Fibroblast of mammary gland (primary cell): ENCODE data around the gene RAPGEF3.

Experiments
- DNase-seq: peaks from one replicate; pipeline ENCODE4 v3.0.0-alpha.2; 2010; ENCODE audit warnings: low read depth
- H3K4me3 ChIP-seq: 2 replicates; pipeline ENCODE4 v1.5.1; 2011; ENCODE audit warnings: low read depth, mild to moderate bottlenecking, low read length, moderate library complexity; ENCODE audit not compliant: control insufficient read depth
- TF ChIP-seq, protein P1 (sequence below): conservative IDR thresholded peaks from 2 replicates; pipeline ENCODE4 v1.5.1; 2011; ENCODE audit warnings: low read depth, low read length, inconsistent platforms; ENCODE audit not compliant: control insufficient read depth, insufficient read depth

RAPGEF3 gene

DNA sequence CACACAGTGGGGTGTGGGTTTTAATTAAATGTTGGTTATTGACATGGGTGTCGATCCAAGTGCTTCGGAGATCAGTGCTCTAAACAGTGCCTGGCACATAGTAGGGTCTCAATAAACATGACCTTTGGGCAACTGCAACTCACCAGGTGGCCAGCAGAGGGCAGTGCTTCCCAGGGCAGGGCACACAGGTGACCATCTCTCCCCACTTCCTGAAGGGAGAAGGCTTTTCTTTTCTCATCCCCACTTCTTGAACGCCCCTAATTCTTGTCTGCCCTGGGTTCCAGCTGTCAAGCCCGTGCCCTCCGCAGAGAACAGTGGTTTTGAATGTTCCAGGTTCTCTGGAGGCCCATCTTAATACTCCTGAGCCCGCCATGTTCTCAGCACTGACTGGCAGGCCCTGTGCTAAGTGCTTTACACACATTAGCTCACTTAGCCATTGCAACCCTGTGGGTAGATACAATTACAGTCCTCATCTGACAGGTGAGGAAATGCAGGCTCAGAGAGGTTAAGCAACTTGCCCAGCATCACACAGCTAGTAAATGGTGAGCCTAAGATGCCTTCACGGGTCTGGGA is 16.3 kb downstream of the RAPGEF3 start:
- no peak overlapping the region for H3K4me3 ChIP-seq
- peak; percentile 42 for DNase-seq

DNA sequence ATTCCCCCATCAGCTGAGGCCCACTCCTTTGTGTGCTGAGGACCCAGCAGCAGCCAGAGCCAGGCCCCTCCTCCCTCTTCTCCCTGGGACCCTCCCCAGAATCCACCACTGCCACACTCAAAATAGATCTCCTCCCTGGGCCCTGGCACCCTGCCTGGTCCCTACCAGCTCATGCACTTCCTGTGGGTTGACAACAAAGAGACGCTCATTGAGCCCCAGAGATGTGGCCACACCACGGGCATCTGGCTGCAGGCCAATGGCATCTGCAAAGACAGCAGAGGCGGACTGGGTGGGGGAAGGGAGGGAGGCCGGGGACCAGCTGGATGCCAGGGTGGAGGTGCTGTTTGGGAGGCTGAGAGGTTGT is 17.4 kb downstream of the RAPGEF3 start:
- H3K4me3 ChIP-seq, result no peak overlapping the region
- DNase-seq, result no peak
- TF ChIP-seq, protein P1, sequence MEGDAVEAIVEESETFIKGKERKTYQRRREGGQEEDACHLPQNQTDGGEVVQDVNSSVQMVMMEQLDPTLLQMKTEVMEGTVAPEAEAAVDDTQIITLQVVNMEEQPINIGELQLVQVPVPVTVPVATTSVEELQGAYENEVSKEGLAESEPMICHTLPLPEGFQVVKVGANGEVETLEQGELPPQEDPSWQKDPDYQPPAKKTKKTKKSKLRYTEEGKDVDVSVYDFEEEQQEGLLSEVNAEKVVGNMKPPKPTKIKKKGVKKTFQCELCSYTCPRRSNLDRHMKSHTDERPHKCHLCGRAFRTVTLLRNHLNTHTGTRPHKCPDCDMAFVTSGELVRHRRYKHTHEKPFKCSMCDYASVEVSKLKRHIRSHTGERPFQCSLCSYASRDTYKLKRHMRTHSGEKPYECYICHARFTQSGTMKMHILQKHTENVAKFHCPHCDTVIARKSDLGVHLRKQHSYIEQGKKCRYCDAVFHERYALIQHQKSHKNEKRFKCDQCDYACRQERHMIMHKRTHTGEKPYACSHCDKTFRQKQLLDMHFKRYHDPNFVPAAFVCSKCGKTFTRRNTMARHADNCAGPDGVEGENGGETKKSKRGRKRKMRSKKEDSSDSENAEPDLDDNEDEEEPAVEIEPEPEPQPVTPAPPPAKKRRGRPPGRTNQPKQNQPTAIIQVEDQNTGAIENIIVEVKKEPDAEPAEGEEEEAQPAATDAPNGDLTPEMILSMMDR, result no peak

More for the DNA sequence above, 16.3 kb downstream of the RAPGEF3 start:
- TF ChIP-seq, protein P1, result peak; percentile 99

DNA sequence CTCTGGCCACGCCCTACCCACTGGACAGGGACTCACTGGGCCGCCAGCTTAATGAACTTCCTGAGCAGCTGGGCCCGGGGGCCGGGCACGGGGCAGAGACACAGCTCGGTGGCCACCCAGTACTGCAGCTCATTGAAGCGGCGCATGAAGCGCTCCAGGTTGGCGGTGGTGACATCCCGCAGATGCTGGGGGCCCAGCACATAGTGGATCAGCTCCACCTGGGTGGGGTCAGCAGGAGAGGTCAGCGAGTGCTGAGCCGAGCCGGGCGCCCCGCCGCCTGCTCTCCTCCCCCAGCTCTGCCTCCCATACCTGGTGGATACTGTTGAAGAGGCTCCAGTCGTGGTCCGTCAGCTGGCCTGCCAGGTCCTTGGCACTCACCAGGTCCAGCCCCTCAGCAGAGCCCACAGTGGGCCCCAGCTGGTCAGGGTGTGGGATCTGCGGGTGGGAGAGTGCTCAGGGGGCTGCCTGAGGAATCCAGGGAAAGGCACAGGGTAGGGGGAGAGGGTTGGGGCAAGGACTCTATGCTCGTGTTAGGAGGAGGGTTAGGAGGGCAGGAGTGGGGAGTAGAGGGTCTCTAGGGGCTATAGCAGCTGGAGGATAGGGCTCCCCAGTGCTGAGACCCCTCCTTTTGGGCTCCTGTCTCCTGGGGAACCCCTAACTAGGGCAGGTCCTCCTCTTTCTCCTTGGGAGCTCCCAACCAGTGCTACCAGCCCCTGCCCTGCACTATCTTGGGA is 17.9 kb downstream of the RAPGEF3 start:
- no peak for DNase-seq
- TF ChIP-seq, protein P1, result no peak
- no peak overlapping the region for H3K4me3 ChIP-seq

DNA sequence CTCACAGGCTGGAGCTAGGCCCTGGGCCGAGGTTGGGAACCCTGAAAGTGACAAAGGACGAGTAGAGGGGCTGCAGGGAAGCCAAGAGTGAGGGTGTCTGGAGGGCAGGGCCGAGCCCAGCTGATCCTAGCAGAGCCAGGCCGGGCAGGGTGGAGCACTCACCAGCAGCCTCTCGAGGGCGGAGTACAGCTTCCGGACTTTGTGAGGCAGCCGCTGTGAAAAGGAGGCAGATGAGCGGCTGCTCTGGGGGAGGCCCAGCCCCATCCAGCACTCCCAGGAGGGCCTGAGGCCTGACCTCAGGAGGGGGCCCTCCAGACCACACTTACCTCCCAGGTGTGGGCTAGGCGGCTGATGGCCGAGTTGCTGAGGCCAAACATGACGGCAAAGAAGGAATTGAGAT is 18.7 kb downstream of the RAPGEF3 start:
- DNase-seq, result no peak
- H3K4me3 ChIP-seq, result no peak overlapping the region

DNA sequence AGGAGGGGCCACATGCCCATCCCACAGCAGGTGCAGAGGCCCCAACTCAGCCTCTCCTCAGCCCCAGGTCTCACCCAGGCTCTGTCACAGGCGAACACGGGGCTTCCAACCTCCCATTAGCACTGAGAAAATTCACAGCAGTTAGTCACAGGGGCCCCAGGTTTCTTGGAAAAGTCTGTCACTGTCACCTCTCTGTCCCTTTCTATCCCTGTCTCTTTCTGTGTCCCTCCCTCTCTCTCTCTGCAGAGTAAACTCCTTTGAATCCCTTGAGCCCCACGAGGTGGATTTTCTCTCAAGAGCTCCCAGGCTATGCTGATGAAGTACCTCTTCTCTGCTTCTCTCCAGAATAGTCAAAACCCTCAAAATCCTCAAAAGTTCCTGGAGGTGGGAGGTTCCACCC is 19.4 kb downstream of the RAPGEF3 start:
- TF ChIP-seq, protein P1, result no peak
- no peak overlapping the region for H3K4me3 ChIP-seq
- DNase-seq, result no peak

More for the DNA sequence above, 18.7 kb downstream of the RAPGEF3 start:
- TF ChIP-seq, protein P1, result no peak

DNA sequence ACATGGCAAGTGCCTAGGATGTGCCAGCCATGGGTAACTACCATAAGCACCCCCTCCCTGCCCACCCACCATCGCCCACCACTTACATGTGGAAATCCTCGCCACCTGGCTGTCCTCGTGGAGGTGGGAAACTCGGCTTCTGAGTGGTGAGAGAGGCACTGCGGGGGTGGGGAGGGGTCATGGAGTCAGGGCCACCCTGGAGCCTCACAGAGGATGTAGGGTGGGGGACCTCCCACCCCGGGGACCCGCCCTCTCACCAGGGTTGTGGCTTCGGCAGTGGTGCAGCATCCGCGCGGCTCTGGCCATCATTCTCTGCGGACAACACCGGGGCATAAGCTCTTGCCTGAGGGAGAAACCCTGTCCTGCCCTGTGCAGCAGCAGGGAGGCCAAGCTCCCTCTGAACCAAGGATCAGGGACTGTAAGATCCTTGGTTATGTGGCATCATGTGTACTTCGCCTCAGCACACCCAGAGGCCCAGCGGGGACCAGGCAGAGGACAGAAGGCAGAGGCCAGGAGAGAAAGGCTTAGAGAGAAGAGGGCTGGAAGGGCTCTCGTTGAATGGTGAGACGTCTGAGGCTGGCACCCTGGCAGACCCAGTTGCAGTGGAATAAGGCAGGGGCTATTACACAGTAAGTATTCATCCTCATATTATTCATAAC is 20.6 kb downstream of the RAPGEF3 start:
- H3K4me3 ChIP-seq, result no peak overlapping the region
- no peak for DNase-seq
- TF ChIP-seq, protein P1, result no peak
